Measurements from ENCODE around the gene MRPL16. TPM values are rescaled to one million over a fixed set of nuclear protein-coding genes. Genes with fewer than 3 reads are reported as not detected.

The MRPL16 gene
- polyA plus RNA-seq, 3 donors: 34.1 to 75.0 (median 71.9) TPM

GRCh38 chr11:59801981-59802638 lies 8.5 kb downstream of the MRPL16 start:
- Histone ChIP-seq H3K27ac (ENCODE audit: low read depth in 1 of 2, low read length in 2 of 2) (no peak overlapping the region), H3K9me3 (replicated peaks in 1 of 2; ENCODE audit: control insufficient read depth in 1 of 2, insufficient read depth in 1 of 2, low read length in 2 of 2) (no peaks in the 10 kb centered on the region), H3K4me3 (replicated peaks in 1 of 3; ENCODE audit: low read depth in 2 of 3, low read length in 3 of 3) (no peak overlapping the region), H2AFZ (ENCODE audit: insufficient read depth, low read depth, low read length, poor library complexity, severe bottlenecking) (no peak overlapping the region), H4K20me1 (ENCODE audit: insufficient read depth, low read length) (peaks cover 8% of the 10 kb centered on the region), H3K9ac (ENCODE audit: insufficient read depth, low read length, poor library complexity, severe bottlenecking) (no peak overlapping the region), H3K36me3 (replicated peaks in 1 of 2; ENCODE audit: control insufficient read depth in 1 of 2, insufficient read depth in 2 of 2, low read length in 2 of 2) (peaks cover 73 to 93% of the 10 kb centered on the region in 2 donors), H3K27me3 (ENCODE audit: control insufficient read depth in 2 of 2, insufficient read depth in 2 of 2, low read length in 2 of 2) (no peaks in the 10 kb centered on the region), H3K4me2 (replicated peaks; ENCODE audit: extremely low read depth, low read length, poor library complexity, severe bottlenecking) (no peak overlapping the region), H3K4me1 (ENCODE audit: control insufficient read depth in 1 of 2, insufficient read depth in 2 of 2, low read length in 2 of 2) (no peaks in the 10 kb centered on the region), H3K79me2 (ENCODE audit: insufficient read depth, low read length) (no peaks in the 10 kb centered on the region)
- peak in 1 of 3 donors; percentile 7 for DNase-seq
- peaks cover 0 to 2% (median 0%) of the 10 kb centered on the region in 7 donors for H3K9me3 Mint-ChIP-seq
- no peaks in the 10 kb centered on the region for H3K4me1 Mint-ChIP-seq
- 61% methylated on average over 4 of the region's 5 CpGs for WGBS (ENCODE audit: insufficient coverage)
- H3K4me3 Mint-ChIP-seq: no peak overlapping the region
- intact Hi-C loops (cut with micrococcal nuclease): loop anchor here (2.0 kb wide), 1 partner anchor 47 kb away; the partner anchor contains the start of gene STX3 (in 2 of the 2)
- peaks cover 0 to 1% (median 0%) of the 10 kb centered on the region in 3 donors for H3K27me3 Mint-ChIP-seq (ENCODE audit: low read depth in 3 of 3)
- peaks cover 69 to 89% of the 10 kb centered on the region in 2 donors for H3K36me3 Mint-ChIP-seq
- peak overlapping the region in 2 of 7 donors; percentile 40 to 68 for H3K27ac Mint-ChIP-seq
- TF ChIP-seq CTCF (IDR thresholded peaks at IDR 0.05): no peak

GRCh38 chr11:59801160-59801706 lies 9.3 kb downstream of the MRPL16 start:
- Histone ChIP-seq H3K9ac (ENCODE audit: insufficient read depth, low read length, poor library complexity, severe bottlenecking) (no peak overlapping the region), H3K27ac (ENCODE audit: low read depth in 1 of 2, low read length in 2 of 2) (no peak overlapping the region), H3K9me3 (replicated peaks in 1 of 2; ENCODE audit: control insufficient read depth in 1 of 2, insufficient read depth in 1 of 2, low read length in 2 of 2) (no peaks in the 10 kb centered on the region), H3K4me2 (replicated peaks; ENCODE audit: extremely low read depth, low read length, poor library complexity, severe bottlenecking) (no peak overlapping the region), H3K4me3 (replicated peaks in 1 of 3; ENCODE audit: low read depth in 2 of 3, low read length in 3 of 3) (no peak overlapping the region), H3K79me2 (ENCODE audit: insufficient read depth, low read length) (no peaks in the 10 kb centered on the region), H3K4me1 (ENCODE audit: control insufficient read depth in 1 of 2, insufficient read depth in 2 of 2, low read length in 2 of 2) (no peaks in the 10 kb centered on the region), H4K20me1 (ENCODE audit: insufficient read depth, low read length) (peaks cover 8% of the 10 kb centered on the region), H2AFZ (ENCODE audit: insufficient read depth, low read depth, low read length, poor library complexity, severe bottlenecking) (no peak overlapping the region), H3K27me3 (ENCODE audit: control insufficient read depth in 2 of 2, insufficient read depth in 2 of 2, low read length in 2 of 2) (no peaks in the 10 kb centered on the region), H3K36me3 (replicated peaks in 1 of 2; ENCODE audit: control insufficient read depth in 1 of 2, insufficient read depth in 2 of 2, low read length in 2 of 2) (peaks cover 73 to 93% of the 10 kb centered on the region in 2 donors)
- Mint-ChIP-seq H3K4me1 (no peaks in the 10 kb centered on the region), H3K27ac (no peak overlapping the region), H3K4me3 (no peak overlapping the region), H3K27me3 (ENCODE audit: low read depth in 3 of 3) (peaks cover 0 to 1% (median 0%) of the 10 kb centered on the region in 3 donors), H3K9me3 (peaks cover 0 to 2% (median 0%) of the 10 kb centered on the region in 7 donors), H3K36me3 (peaks cover 69 to 89% of the 10 kb centered on the region in 2 donors)
- intact Hi-C loops (cut with micrococcal nuclease): no loop called here
- no peak for DNase-seq
- WGBS (ENCODE audit: insufficient coverage): 100% methylated on average over 2 of the region's 2 CpGs
- TF ChIP-seq CTCF (IDR thresholded peaks at IDR 0.05): no peak

Data from CD14-positive monocyte (primary cell).